Measurements from ENCODE around the gene PRUNE2. TPM values are rescaled to one million over a fixed set of nuclear protein-coding genes. Genes with fewer than 3 reads are reported as not detected.

The PRUNE2 gene
- total and polyA plus RNA-seq, 9 of the 15 experiments (the other 6 are each of a cell fraction or from before 2014, with no cell fraction given): 0.05 to 0.45 (median 0.18) TPM; not detected in 1

- FAIRE-seq (no peak), DNase-seq (ENCODE audit: extremely low read depth in 1 of 4, low spot score in 3 of 4) (no peak)
These were observed 175.1 kb downstream of the PRUNE2 start for GRCh38 chr9:76730801-76731200.

GRCh38 chr9:76729980-76730737 is 175.8 kb downstream of the PRUNE2 start:
- H2AFZ ChIP-seq (ENCODE audit: low read depth, low read length): no peak overlapping the region
- WGBS (ENCODE audit: insufficient coverage, low coverage, missing lambda C conversion rate): 4% methylated on average over 7 of the region's 8 CpGs
- no peak overlapping the region for H3K4me3 ChIP-seq
- intact Hi-C loops (cut with micrococcal nuclease): no loop called here
- in situ Hi-C loops (cut with MboI): no loop called here
- no TSS peak for BruUV-seq (replicated peaks)
- no peaks in the 10 kb centered on the region for H3K9me1 ChIP-seq (ENCODE audit: control insufficient read depth, insufficient read depth, low read length)
- H3K9ac ChIP-seq (ENCODE audit: insufficient read depth in 1 of 2, low read depth in 2 of 2, low read length in 2 of 2): no peak overlapping the region
- DNase-seq (ENCODE audit: extremely low read depth in 1 of 4, low spot score in 3 of 4) (no peak), FAIRE-seq (no peak), ATAC-seq (no peak)
- H3K79me2 ChIP-seq (ENCODE audit: control insufficient read depth, insufficient read depth, low read length): no peaks in the 10 kb centered on the region
- no peaks in the 10 kb centered on the region for H4K20me1 ChIP-seq (replicated peaks; ENCODE audit: control insufficient read depth, insufficient read depth, low read length)
- ChIA-PET CTCF (ENCODE audit: low intra/inter-chr PET ratio) (no interaction called here), POLR2A (interaction anchor here (1.0 kb wide), 1 partner anchor 12 kb away, joined by 3 read pairs; no protein-coding TSS in a partner anchor)
- no peak overlapping the region for H3K4me2 ChIP-seq (ENCODE audit: insufficient read depth, low read length)
- TF ChIP-seq ZBTB26 (CRISPR knock-in tag; IDR thresholded peaks at IDR 0.05): no peak
- no peaks in the 10 kb centered on the region for H3K9me3 ChIP-seq (replicated peaks; ENCODE audit: control insufficient read depth, insufficient read depth, low read depth, low read length)
- no peaks in the 10 kb centered on the region for H3K36me3 ChIP-seq (ENCODE audit: control insufficient read depth, insufficient read depth, low read length)
- no peak overlapping the region for H3K27ac ChIP-seq (ENCODE audit: extremely low read depth, low read depth, low read length)
- no peaks in the 10 kb centered on the region for H3K4me1 ChIP-seq (replicated peaks in 1 of 2; ENCODE audit: control insufficient read depth in 2 of 2, insufficient read depth in 2 of 2, low read length in 2 of 2)
- H3K27me3 ChIP-seq (ENCODE audit: control insufficient read depth in 2 of 2, insufficient read depth in 2 of 2, low read length in 2 of 2): no peaks in the 10 kb centered on the region; a peak in 1 of 5 replicates

More at GRCh38 chr9:76730801-76731200, 175.1 kb downstream of the PRUNE2 start:
- no peaks in the 10 kb centered on the region for H3K9me3 ChIP-seq (replicated peaks; ENCODE audit: control insufficient read depth, insufficient read depth, low read depth, low read length)
- no peak overlapping the region for H3K9ac ChIP-seq (ENCODE audit: insufficient read depth in 1 of 2, low read depth in 2 of 2, low read length in 2 of 2)
- intact Hi-C loops (cut with micrococcal nuclease): no loop called here
- 5% methylated on average over 6 of the region's 6 CpGs for WGBS (ENCODE audit: insufficient coverage, low coverage, missing lambda C conversion rate)
- H3K4me2 ChIP-seq (ENCODE audit: insufficient read depth, low read length): no peak overlapping the region
- ChIA-PET CTCF (ENCODE audit: low intra/inter-chr PET ratio) (no interaction called here), POLR2A (no interaction called here)
- no peak overlapping the region for H3K4me3 ChIP-seq
- ATAC-seq: no peak
- no peaks in the 10 kb centered on the region for H3K36me3 ChIP-seq (ENCODE audit: control insufficient read depth, insufficient read depth, low read length)
- no peaks in the 10 kb centered on the region for H3K79me2 ChIP-seq (ENCODE audit: control insufficient read depth, insufficient read depth, low read length)
- in situ Hi-C loops (cut with MboI): no loop called here
- H3K27me3 ChIP-seq (ENCODE audit: control insufficient read depth in 2 of 2, insufficient read depth in 2 of 2, low read length in 2 of 2): no peaks in the 10 kb centered on the region; a peak in 1 of 5 replicates
- no peaks in the 10 kb centered on the region for H4K20me1 ChIP-seq (replicated peaks; ENCODE audit: control insufficient read depth, insufficient read depth, low read length)
- H3K4me1 ChIP-seq (replicated peaks in 1 of 2; ENCODE audit: control insufficient read depth in 2 of 2, insufficient read depth in 2 of 2, low read length in 2 of 2): no peaks in the 10 kb centered on the region
- H3K27ac ChIP-seq (ENCODE audit: extremely low read depth, low read depth, low read length): no peak overlapping the region
- H2AFZ ChIP-seq (ENCODE audit: low read depth, low read length): no peak overlapping the region
- no TSS peak for BruUV-seq (replicated peaks)
- no peak for TF ChIP-seq THAP7 (CRISPR knock-in tag; IDR thresholded peaks at IDR 0.05)
- no peak for TF ChIP-seq MIER1 (IDR thresholded peaks at IDR 0.05; ENCODE audit: low read depth)
- H3K9me1 ChIP-seq (ENCODE audit: control insufficient read depth, insufficient read depth, low read length): no peaks in the 10 kb centered on the region

Data from K562 (cell line).